OCI-LY1 (cell line): ENCODE results near the gene MAST4.

Experiments used
- H2AFZ ChIP-seq: fragments of 200-600 bp; sonication (generic), shearing (Covaris generic); 2 replicates; pipeline ENCODE4 v1.6.0; 2014; ENCODE audit warnings: antibody characterized with exemption, mild to moderate bottlenecking, low read length
- H3F3A ChIP-seq: fragments of 200-600 bp; sonication (generic), shearing (Covaris generic); 2 replicates; pipeline ENCODE4 v1.6.0; 2014; ENCODE audit warnings: mild to moderate bottlenecking, antibody characterized with exemption, low read length, moderate library complexity; ENCODE audit not compliant: insufficient read depth
- H3K27ac ChIP-seq: fragments of 200-600 bp; sonication (generic); 2 replicates; pipeline ENCODE4 v1.5.1; 2014; ENCODE audit warnings: low read length, mixed run types, mild to moderate bottlenecking, low read depth; ENCODE audit not compliant: poor library complexity, severe bottlenecking
- H3K27me3 ChIP-seq: fragments of 200-600 bp; sonication (generic); 2 replicates; pipeline ENCODE4 v1.6.0; 2014; ENCODE audit warnings: antibody characterized with exemption, mild to moderate bottlenecking, low read length, moderate library complexity; ENCODE audit not compliant: insufficient read depth
- H3K36me3 ChIP-seq: fragments of 200-600 bp; sonication (generic); 2 replicates; pipeline ENCODE4 v1.6.1; 2014; ENCODE audit warnings: mild to moderate bottlenecking, antibody characterized with exemption, low read length, moderate library complexity, mixed read lengths; ENCODE audit not compliant: insufficient read depth
- H3K4me1 ChIP-seq: fragments of 200-600 bp; sonication (generic); 2 replicates; pipeline ENCODE4 v1.5.1; 2014; ENCODE audit warnings: mild to moderate bottlenecking, low read length, moderate library complexity; ENCODE audit not compliant: insufficient read depth, severe bottlenecking
- H3K4me2 ChIP-seq: fragments of 200-600 bp; sonication (generic), shearing (Covaris generic); 2 replicates; pipeline ENCODE4 v1.6.1; 2014; ENCODE audit warnings: low read length
- H3K4me3 ChIP-seq: fragments of 200-600 bp; sonication (generic); 2 replicates; pipeline ENCODE4 v1.5.1; 2014; ENCODE audit warnings: low read length, low read depth, mild to moderate bottlenecking, mixed read lengths; ENCODE audit not compliant: poor library complexity, severe bottlenecking
- H3K79me2 ChIP-seq: fragments of 200-600 bp; shearing (Covaris generic); 2 replicates; pipeline ENCODE4 v1.6.1; 2016; ENCODE audit warnings: mixed run types, low read length, mixed read lengths; ENCODE audit not compliant: insufficient read depth
- H3K9ac ChIP-seq: fragments of 200-600 bp; sonication (generic), shearing (Covaris generic); 2 replicates; pipeline ENCODE4 v1.6.1; 2014; ENCODE audit warnings: mild to moderate bottlenecking, low read length, mixed read lengths
- H3K9me2 ChIP-seq: fragments of 200-600 bp; sonication (generic), shearing (Covaris generic); 2 replicates; pipeline ENCODE4 v1.6.1; 2014; ENCODE audit warnings: low read depth, mild to moderate bottlenecking, low read length, mixed read lengths
- H3K9me3 ChIP-seq: fragments of 200-600 bp; shearing (Covaris generic); 2 replicates; pipeline ENCODE4 v1.6.1; 2014; ENCODE audit warnings: low read length, mixed read lengths
- H4K20me1 ChIP-seq: fragments of 200-600 bp; sonication (generic), shearing (Covaris generic); 2 replicates; pipeline ENCODE4 v1.6.0; 2016; ENCODE audit warnings: mild to moderate bottlenecking, low read length; ENCODE audit not compliant: insufficient read depth
- CTCF ChIP-seq: fragments of 200-600 bp; sonication (generic), shearing (Covaris generic); IDR thresholded peaks from 2 replicates; pipeline ENCODE4 v1.5.1; 2017; ENCODE audit warnings: mild to moderate bottlenecking, antibody characterized with exemption, low read length, moderate library complexity, mixed read lengths
- EZH2 ChIP-seq: fragments of 200-600 bp; sonication (generic), shearing (Covaris generic); IDR thresholded peaks from 2 replicates; pipeline ENCODE4 v1.8.0; 2017; ENCODE audit warnings: borderline replicate concordance, mixed run types, mild to moderate bottlenecking, antibody characterized with exemption, low read length, moderate library complexity, mixed read lengths

MAST4 gene

GRCh38 chr5:66743344-66743743, 147.2 kb downstream of the MAST4 start:
- Histone ChIP-seq H4K20me1 (no peaks in the 10 kb centered on the region), H3F3A (no peaks in the 10 kb centered on the region), H3K9me3 (no peaks in the 10 kb centered on the region), H3K9ac (no peak overlapping the region), H3K4me2 (no peak overlapping the region), H3K9me2 (no peaks in the 10 kb centered on the region), H3K4me3 (no peak overlapping the region), H3K4me1 (no peaks in the 10 kb centered on the region), H3K36me3 (no peaks in the 10 kb centered on the region), H3K27ac (no peak overlapping the region), H3K79me2 (no peaks in the 10 kb centered on the region), H3K27me3 (no peaks in the 10 kb centered on the region), H2AFZ (no peak overlapping the region)
- TF ChIP-seq EZH2 (no peak), CTCF (no peak)

- H3K9me3 ChIP-seq: no peaks in the 10 kb centered on the region
- H3K4me1 ChIP-seq: no peaks in the 10 kb centered on the region
- no peaks in the 10 kb centered on the region for H3K27me3 ChIP-seq
- H3K4me3 ChIP-seq: no peak overlapping the region
- no peak overlapping the region for H2AFZ ChIP-seq
- H3K9ac ChIP-seq: no peak overlapping the region
- no peak overlapping the region for H3K27ac ChIP-seq
- H3K79me2 ChIP-seq: no peaks in the 10 kb centered on the region
- no peaks in the 10 kb centered on the region for H3K36me3 ChIP-seq
- no peaks in the 10 kb centered on the region for H3K9me2 ChIP-seq
- no peak overlapping the region for H3K4me2 ChIP-seq
- no peaks in the 10 kb centered on the region for H4K20me1 ChIP-seq
- TF ChIP-seq CTCF (no peak), EZH2 (no peak)
- no peaks in the 10 kb centered on the region for H3F3A ChIP-seq
Observed at GRCh38 chr5:66744040-66744439, 147.8 kb downstream of the MAST4 start.

GRCh38 chr5:66745297-66745696, 149.1 kb downstream of the MAST4 start:
- no peaks in the 10 kb centered on the region for H3F3A ChIP-seq

More at GRCh38 chr5:66745297-66745696, 149.1 kb downstream of the MAST4 start:
- Histone ChIP-seq H4K20me1 (no peaks in the 10 kb centered on the region), H3K9me2 (no peaks in the 10 kb centered on the region), H3K4me1 (no peaks in the 10 kb centered on the region), H3K36me3 (no peaks in the 10 kb centered on the region), H3K79me2 (no peaks in the 10 kb centered on the region), H3K9me3 (no peaks in the 10 kb centered on the region), H3K4me3 (no peak overlapping the region), H3K27ac (no peak overlapping the region), H3K27me3 (no peaks in the 10 kb centered on the region), H3K4me2 (no peak overlapping the region), H2AFZ (no peak overlapping the region), H3K9ac (no peak overlapping the region)
- TF ChIP-seq CTCF: no peak
- TF ChIP-seq EZH2: no peak
